Endothelial cell of umbilical vein (primary cell): Measurements from ENCODE around the gene UBAC1.

Experiments
- CTCF ChIP-seq, 2 donors: IDR thresholded peaks; 1 replicate in 1 of 2; 2 replicates in 1 of 2; pipeline ENCODE4 v1.5.1; 2011; ENCODE audit warnings: low read length in 2 of 2, mild to moderate bottlenecking in 2 of 2, moderate library complexity in 2 of 2, control low read depth in 1 of 2, inconsistent platforms in 1 of 2, low read depth in 1 of 2; ENCODE audit not compliant: insufficient read depth in 1 of 2; ENCODE audit errors: extremely low read depth in 1 of 2
- POLR2A ChIP-seq: IDR thresholded peaks from 2 replicates; pipeline ENCODE4 v1.6.1; 2012; ENCODE audit warnings: low read depth, mild to moderate bottlenecking, control low read depth, low read length

- TF ChIP-seq POLR2A (no peak), CTCF (IDR thresholded peaks at IDR 0.05; ENCODE audit: extremely low read depth in 1 of 2, insufficient read depth in 1 of 2, low read depth in 1 of 2, low read length in 2 of 2) (no peak)
Measured at GRCh38 chr9:135933114-135933513, 28.1 kb downstream of the UBAC1 start.
